Stimulated activated CD4-positive, alpha-beta T cell treated with anti-CD3 and anti-CD28 coated beads, Interleukin-2, amount 100 ng/mL, for 48 hours (primary cell): Measurements from ENCODE around the gene RFX3.
A peak's percentile ranks its signal among the peaks of the same experiment; 100 is the strongest.

Experiments
- DNase-seq, 2 donors: peaks; one replicate each; pipeline ENCODE4 v3.0.0-alpha.2; 2020

The RFX3 gene

DNA sequence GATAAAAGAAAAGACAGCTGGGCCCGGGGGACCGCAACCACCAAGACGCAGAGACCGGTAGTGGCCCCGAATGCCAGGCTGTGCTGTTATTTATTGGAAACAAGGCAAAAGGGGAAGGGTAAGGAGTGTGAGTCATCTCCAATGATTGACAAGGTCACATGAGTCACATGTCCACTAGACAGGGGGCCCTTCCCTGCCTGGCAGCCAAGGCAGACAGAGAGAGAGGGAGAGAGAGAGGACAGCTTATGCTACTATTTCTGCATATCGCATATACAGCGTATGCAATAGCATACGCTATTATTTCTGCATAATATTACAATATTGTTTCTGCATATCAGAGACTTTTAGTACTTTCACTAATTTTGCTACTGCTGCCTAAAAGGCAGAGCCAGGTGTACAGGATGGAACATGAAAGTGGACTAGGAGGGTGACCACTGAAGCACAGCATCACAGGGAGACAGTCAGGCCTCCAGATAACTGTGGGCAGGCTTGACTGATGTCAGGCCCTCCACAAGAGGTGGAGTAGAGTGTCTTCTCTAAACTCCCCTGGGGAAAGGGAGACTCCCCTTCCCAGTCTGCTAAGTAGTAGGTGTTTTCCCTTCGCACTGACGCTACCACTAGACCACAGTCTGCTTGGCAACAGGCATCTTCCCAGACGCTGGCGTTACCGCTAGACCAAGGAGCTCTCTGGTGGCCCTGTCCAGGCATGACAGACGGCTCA is 50.3 kb downstream of the RFX3 start:
- DNase-seq, result no peak

GRCh38 chr9:3474821-3475220 is 51.0 kb downstream of the RFX3 start:
- DNase-seq, result no peak

- no peak for DNase-seq
Measured at GRCh38 chr9:3473405-3473804, 52.4 kb downstream of the RFX3 start.

DNA sequence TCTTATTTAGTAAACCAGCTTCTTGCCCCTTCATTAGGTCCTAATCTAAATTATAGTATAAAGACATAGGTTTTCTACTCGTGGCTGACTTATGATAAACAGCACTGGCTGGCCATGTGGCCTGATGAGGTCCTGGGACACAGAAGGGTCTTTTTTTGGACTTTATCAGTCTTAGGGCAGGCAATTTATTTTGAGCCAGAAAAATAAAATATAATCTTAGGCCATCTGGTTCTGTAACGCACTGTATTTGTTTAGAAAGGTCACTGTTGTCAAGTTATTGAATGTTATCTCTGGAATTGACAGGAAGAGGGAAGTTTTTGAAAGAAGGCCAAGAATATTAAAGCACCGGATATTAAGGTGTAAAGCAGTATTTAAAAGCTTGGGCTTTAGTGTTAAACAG is 53.9 kb downstream of the RFX3 start:
- DNase-seq, result no peak

DNA sequence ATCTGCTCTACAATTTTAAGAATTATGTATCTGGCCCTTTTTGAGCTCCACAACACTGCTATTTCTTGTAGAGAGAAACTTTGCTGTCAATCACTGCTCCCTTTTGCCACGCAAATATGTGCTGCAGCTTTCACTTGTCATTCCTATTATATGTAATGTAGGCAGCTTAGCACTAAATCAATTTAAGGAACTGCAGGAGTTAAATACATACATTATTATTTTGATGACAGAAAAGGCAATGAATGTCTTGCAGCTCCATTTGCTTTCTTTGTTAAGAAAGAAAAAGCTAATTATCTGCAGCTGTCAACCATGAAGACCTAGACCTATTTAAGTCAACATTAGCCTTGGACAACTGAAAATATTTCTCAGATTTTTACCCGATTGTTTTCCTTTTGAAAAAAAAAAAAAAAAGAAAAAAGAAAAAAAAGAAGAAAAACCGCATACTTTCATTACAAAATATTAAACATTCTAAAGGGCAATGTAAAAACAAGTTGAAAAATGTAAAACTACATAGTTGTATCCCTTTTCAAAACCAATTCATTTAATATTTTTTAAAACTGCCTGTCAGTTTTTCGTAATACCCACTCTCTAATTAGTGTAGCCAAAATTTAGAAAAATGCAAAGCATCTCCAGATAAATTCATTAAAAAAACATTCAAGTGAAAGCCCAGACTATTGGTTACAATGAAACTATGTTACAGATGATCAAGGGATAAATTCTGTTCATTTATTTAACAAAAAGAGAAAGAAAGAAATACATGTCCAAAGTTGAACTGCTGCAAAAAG is 57.2 kb downstream of the RFX3 start:
- DNase-seq, result no peak

GRCh38 chr9:3467593-3468219 is 58.1 kb downstream of the RFX3 start:
- peak in 1 of 2 donors; percentile 41 for DNase-seq

DNA sequence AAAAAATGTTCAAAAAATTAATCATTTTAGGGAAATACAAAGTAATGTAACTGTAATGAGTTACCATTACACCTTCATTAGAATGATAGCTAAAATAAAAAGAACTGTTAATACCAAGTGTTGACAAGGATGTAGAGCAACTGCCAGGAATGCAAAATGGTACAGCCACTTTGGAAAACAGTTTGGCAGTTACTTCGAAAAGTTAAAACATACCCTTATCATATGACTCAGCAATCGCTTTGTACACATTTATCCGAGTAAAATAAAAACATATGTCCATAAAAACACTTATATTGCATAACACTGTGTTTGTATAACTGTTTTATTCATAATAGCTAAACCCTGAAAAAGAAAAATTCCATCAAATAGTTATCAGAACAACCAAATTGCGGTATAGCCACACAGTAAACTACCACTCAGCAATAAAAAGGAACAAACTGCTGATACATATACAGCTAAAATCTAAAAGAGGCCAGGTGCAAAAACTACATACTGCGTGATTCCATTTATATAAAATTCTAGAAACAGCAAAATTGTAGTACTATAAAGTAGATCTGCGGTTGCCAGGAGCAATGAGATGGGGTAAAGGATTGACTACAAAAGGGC is 61.7 kb downstream of the RFX3 start:
- DNase-seq, result no peak

DNA sequence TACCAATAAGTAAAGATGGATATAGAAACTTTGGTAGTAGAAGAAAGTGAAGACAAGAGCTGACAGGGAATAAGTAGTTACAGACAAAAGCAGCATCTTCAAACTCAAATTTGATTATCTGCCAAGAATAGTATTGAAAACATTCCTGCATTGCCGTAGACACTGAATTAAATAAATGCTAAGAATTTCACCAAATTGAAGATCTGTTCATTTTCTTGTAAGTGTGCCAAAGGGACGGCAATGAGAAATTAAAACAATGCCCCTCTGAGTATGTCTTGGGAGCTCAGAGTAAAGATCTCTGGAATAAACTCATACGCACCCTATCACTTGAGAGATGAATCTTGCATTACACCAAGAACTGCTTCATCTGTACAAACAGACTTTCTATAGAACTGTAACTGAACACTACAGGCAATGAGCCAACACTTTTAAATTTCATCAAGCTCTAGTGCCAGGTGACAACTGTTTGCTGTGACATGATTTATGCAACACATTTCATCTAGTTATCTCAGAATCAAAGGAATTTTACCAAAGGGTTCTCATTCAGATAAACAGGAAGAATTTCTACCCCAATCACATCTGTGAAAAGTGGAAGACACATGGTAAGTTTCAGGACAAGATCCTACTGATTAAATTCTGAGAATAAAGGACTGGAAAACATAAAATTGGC is 66.9 kb downstream of the RFX3 start:
- DNase-seq, result no peak

DNA sequence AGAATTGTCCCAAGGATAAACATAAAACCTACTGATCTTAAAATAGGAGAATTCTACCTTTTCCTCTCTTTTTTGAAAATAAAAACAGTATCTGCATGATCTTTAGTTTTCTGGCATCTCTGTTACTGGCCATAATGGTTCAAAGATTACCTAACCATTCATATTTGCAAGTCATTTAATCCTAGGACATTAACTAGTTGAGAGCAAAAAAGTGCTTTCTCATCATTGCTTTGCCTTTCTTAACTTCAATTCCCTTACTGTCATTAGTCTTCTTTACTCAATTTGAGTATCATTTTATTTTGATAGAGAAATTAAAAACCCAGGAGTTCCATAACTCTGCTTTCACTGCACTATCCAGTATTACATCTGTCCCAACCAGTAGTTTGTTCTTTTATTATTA is 68.6 kb downstream of the RFX3 start:
- no peak for DNase-seq

- no peak for DNase-seq
Measured at GRCh38 chr9:3455717-3456116, 70.1 kb downstream of the RFX3 start.

DNA sequence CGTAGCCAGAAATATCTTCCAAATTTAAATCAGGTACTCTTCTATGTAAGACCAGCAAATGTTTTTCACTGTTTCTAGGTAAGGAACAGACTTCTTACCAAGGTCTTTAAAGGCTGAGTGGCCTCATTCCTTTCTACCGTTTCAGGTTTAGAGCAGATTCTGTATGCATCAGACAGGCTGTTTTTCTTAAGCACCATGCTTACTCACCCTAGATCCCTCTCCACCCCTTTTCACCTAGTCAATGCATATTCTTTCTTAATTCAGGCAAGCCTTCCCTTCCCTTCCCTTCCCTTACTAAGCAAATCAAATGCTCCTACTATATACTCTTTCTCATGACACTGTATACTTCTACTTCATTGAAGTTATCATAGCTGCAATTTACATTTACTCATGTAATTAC is 70.7 kb downstream of the RFX3 start:
- no peak for DNase-seq

DNA sequence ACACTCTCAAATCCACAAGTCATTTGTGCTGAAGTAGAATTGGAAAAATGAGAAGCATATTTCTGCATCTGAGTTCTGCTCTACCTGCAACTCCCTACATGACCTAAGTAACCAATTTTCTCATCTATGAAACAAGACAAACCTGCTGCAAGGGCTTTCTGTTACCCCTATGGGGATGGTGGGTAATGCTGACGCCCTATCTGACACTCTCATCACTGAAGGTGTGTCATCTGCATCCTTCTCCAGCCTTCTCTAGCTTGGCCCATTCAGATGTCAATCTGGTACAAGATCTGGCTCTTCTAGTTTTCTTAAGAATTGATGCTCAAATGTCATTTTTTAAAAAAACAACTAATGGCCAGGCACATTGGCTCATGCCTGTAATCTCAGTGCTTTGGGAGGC is 73.8 kb downstream of the RFX3 start:
- no peak for DNase-seq

GRCh38 chr9:3447788-3448187 is 78.0 kb downstream of the RFX3 start:
- DNase-seq, result no peak

- DNase-seq, result no peak
Measured at GRCh38 chr9:3447143-3447542, 78.7 kb downstream of the RFX3 start.

- no peak for DNase-seq
Measured at GRCh38 chr9:3446313-3446712, 79.5 kb downstream of the RFX3 start.

- no peak for DNase-seq
Measured at GRCh38 chr9:3444016-3444415, 81.8 kb downstream of the RFX3 start.

DNA sequence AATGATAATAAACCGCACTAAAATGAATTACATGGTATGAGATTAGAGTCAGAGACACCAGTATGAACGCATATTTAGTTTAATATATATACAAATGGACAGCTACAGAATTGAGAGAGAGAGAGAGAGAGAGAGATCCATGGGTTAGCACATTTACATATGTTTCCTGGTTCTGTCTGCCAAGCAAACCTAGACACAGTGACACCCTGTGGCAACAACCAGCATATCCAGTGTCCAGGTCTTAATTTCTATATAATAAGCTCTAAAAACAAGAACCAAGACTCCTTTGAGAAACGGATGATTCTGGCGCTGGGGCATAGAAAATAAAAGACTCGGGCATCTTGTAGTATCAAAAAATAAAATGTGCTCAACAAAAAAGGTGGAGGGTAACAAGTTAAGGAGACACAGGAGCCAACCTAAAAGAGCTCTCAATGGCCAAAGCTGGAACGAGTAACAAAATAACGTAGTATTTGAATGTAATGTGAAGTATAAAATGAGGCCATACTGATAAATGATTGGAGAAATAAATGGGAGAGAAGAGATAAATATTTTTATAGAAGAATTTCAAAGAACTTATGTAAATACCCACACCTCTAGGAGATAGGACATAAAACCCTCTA is 84.5 kb downstream of the RFX3 start:
- peak; percentile 23 to 33 for DNase-seq

DNA sequence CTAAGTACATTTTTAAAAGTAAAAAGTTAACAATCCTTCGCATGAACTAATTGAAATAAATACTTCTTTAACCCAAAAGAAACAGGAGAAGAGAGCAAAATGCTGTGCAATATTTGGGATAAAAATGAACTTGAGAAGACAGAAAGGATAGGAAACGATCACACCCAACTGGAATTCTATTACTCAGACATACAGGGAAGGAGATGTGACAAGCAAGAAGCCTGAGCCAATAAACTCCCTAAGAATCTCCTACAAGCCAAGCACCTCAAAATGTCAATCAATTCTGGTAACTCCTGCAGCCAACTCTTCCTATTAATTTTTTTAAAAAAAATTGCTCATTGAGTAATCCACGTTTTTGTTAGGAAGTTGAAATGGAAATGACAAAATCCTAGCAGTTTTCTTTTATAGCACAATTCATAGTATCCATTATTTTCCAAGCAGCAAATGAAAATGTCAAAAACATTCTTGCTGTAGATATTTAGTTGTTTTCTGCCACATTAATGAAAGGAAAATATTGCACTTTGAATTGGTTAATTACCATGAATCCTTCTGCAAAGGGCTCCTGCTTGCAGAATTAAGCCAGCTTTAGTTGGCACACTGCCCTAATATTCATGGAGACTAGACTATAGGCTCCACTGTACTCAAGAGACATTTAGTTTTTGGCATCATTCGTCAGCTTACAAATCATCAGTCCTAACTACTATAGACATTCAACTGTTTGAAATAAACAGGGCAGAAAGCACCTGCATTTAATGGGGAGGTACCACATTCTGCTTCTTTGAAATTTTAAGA is 89.0 kb downstream of the RFX3 start:
- DNase-seq, result no peak

DNA sequence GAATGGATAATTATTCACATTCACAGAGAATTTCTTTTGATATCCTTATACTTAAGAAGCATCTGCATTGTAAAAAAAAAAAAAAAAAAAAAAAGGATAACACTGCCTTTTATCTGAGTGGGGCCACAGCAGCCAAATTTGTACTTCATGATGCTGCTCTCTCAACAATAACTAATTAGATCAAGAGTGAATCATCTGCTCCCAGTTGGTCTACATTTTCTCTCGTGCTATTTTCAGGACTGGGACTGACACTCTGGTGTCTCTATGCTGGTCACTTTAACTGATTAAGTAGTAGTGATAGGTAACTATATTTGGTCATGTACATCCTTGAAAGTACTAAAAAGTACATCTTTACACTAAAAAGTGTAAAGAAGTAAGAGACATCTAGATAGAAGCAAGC is 90.1 kb downstream of the RFX3 start:
- DNase-seq, result no peak

GRCh38 chr9:3434594-3434993 is 91.2 kb downstream of the RFX3 start:
- DNase-seq, result no peak

GRCh38 chr9:3433754-3434153 is 92.0 kb downstream of the RFX3 start:
- no peak for DNase-seq

DNA sequence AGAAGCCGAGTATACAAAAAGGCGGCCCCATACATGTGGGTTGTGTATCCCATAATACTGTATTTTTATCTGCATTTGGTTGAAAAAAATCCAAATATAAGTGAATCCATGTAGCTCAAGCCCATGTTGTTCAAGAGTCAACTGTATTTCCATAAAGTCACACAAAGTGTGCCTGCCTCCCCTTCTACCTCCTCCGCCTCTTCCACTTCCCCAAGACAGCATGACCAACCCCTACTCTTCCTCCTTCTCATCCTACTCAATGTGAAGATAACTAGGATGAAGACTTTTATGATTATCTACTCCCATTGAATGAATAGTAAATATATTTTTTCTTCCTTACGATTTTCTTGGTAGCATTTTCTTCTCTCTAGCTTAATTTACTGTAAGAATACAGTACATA is 92.7 kb downstream of the RFX3 start:
- no peak for DNase-seq
